A549 (cell line): Measurements from ENCODE around the gene ANO9.

Experiments
- CBX8 ChIP-seq: fragments of 200-600 bp; sonication (generic); IDR thresholded peaks from 2 replicates; pipeline ENCODE4 v1.6.1; 2016
- EP300 ChIP-seq, 2 experiments: fragments of >200 bp; sonication (Bioruptor Twin); formaldehyde crosslinking; IDR thresholded peaks; 2 replicates in 1 of 2; 3 replicates in 1 of 2; pipeline ENCODE4 v1.6.1; 2016 to 2017
- GATA3 ChIP-seq: IDR thresholded peaks from 2 replicates; pipeline ENCODE4 v1.6.1; 2012; ENCODE audit warnings: borderline replicate concordance
- KDM1A ChIP-seq: fragments of 200-600 bp; sonication (generic); IDR thresholded peaks from 2 replicates; pipeline ENCODE4 v1.6.1; 2016; ENCODE audit warnings: low read depth, mild to moderate bottlenecking
- RAD21 ChIP-seq, 2 experiments: fragments of >200 bp in 1 of 2; sonication (Bioruptor Twin) in 1 of 2; formaldehyde crosslinking in 1 of 2; IDR thresholded peaks in 1 of 2; conservative IDR thresholded peaks in 1 of 2; 2 replicates in 1 of 2; 3 replicates in 1 of 2; pipeline ENCODE4 v1.6.1; 2012 to 2018; ENCODE audit warnings: inconsistent platforms in 1 of 2
- RFX5 ChIP-seq: fragments of 450-650 bp; IDR thresholded peaks from 2 replicates; pipeline ENCODE4 v1.7.1; 2014; ENCODE audit warnings: antibody characterized with exemption, mild to moderate bottlenecking, moderate library complexity
- TF ChIP-seq, protein P1 (sequence below): fragments of >200 bp; sonication (Bioruptor Twin); formaldehyde crosslinking; IDR thresholded peaks from 3 replicates; pipeline ENCODE4 v1.5.1; 2016
- TF ChIP-seq, protein P2 (sequence below): fragments of 450-650 bp; IDR thresholded peaks from 2 replicates; pipeline ENCODE4 v1.6.1; 2014; ENCODE audit warnings: antibody characterized with exemption
- TF ChIP-seq, protein P3 (sequence below): fragments of 250-450 bp; sonication (Bioruptor Pico); IDR thresholded peaks from 2 replicates; pipeline ENCODE4 v1.5.0; 2021; ENCODE audit warnings: mild to moderate bottlenecking, moderate library complexity, borderline replicate concordance

DNA sequence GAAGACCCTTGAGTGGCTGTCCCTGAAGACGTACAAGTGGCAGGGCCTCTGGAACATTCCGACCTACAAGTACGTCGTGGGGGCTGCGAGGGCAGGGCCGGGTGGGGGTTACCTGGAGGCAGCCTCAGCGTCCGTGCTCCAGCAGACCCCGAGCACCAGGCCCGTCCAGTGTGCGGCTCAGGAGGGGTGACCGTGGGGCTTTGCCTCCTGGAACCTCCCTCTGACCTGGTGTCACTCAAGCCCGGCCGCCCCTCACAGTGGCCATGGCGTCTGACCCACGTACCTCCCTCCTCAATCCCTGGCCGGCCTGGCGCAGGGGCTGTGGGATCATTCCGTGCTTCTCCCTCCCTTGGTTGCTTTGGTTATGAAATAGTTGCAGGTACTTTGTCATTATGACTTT lies 46.8 kb upstream of the ANO9 start:
- TF ChIP-seq RFX5 (no peak), EP300 (IDR thresholded peaks at IDR 0.05) (no peak), CBX8 (no peak), GATA3 (no peak), RAD21 (conservative IDR thresholded peaks at IDR 0.05 in 1 of 2, IDR thresholded peaks at IDR 0.05 in 1 of 2) (no peak), KDM1A (no peak)
- TF ChIP-seq, protein P1, sequence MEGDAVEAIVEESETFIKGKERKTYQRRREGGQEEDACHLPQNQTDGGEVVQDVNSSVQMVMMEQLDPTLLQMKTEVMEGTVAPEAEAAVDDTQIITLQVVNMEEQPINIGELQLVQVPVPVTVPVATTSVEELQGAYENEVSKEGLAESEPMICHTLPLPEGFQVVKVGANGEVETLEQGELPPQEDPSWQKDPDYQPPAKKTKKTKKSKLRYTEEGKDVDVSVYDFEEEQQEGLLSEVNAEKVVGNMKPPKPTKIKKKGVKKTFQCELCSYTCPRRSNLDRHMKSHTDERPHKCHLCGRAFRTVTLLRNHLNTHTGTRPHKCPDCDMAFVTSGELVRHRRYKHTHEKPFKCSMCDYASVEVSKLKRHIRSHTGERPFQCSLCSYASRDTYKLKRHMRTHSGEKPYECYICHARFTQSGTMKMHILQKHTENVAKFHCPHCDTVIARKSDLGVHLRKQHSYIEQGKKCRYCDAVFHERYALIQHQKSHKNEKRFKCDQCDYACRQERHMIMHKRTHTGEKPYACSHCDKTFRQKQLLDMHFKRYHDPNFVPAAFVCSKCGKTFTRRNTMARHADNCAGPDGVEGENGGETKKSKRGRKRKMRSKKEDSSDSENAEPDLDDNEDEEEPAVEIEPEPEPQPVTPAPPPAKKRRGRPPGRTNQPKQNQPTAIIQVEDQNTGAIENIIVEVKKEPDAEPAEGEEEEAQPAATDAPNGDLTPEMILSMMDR = no peak
- TF ChIP-seq, protein P2, sequence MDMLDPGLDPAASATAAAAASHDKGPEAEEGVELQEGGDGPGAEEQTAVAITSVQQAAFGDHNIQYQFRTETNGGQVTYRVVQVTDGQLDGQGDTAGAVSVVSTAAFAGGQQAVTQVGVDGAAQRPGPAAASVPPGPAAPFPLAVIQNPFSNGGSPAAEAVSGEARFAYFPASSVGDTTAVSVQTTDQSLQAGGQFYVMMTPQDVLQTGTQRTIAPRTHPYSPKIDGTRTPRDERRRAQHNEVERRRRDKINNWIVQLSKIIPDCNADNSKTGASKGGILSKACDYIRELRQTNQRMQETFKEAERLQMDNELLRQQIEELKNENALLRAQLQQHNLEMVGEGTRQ = no peak
- TF ChIP-seq, protein P3, sequence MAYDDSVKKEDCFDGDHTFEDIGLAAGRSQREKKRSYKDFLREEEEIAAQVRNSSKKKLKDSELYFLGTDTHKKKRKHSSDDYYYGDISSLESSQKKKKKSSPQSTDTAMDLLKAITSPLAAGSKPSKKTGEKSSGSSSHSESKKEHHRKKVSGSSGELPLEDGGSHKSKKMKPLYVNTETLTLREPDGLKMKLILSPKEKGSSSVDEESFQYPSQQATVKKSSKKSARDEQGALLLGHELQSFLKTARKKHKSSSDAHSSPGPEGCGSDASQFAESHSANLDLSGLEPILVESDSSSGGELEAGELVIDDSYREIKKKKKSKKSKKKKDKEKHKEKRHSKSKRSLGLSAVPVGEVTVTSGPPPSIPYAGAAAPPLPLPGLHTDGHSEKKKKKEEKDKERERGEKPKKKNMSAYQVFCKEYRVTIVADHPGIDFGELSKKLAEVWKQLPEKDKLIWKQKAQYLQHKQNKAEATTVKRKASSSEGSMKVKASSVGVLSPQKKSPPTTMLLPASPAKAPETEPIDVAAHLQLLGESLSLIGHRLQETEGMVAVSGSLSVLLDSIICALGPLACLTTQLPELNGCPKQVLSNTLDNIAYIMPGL = no peak
